OCI-LY7 (cell line): Measurements from ENCODE around the gene HJURP. TPM values are rescaled to one million over a fixed set of nuclear protein-coding genes. Genes with fewer than 3 reads are reported as not detected.

Experiments
- BruUV-seq: library from RNA; stranded (reverse); fragments of 400-500 nt; replicated peaks from 2 replicates; lab custom pipeline; 2021; lab: Mats Ljungman, UMichigan
- CTCF ChIA-PET: fragments of 300-600 bp; sonication (Branson Sonifier 250); formaldehyde crosslinking; loops from one replicate; lab custom pipeline; 2022; ENCODE audit warnings: antibody characterized with exemption; ENCODE audit not compliant: unreplicated experiment; lab: Charles Lee
- POLR2A ChIA-PET: fragments of 300-600 bp; sonication (Branson Sonifier 250); formaldehyde crosslinking; loops from one replicate; lab custom pipeline; 2022; ENCODE audit warnings: antibody characterized with exemption; lab: Charles Lee
- DNase-seq: peaks from one replicate; pipeline ENCODE4 v3.0.0-alpha.2; 2015; ENCODE audit warnings: low spot score
- H2AFZ ChIP-seq: fragments of 200-600 bp; sonication (generic), shearing (Covaris generic); 2 replicates; pipeline ENCODE4 v1.6.1; 2014; ENCODE audit warnings: mild to moderate bottlenecking, antibody characterized with exemption, low read length, moderate library complexity
- H3K27ac ChIP-seq: fragments of 200-600 bp; sonication (generic); 2 replicates; pipeline ENCODE4 v1.5.1; 2014; ENCODE audit warnings: mixed run types, low read depth, mild to moderate bottlenecking, moderate library complexity, low read length, inconsistent platforms; ENCODE audit not compliant: poor library complexity, severe bottlenecking
- H3K36me3 ChIP-seq: fragments of 200-600 bp; sonication (generic); 2 replicates; pipeline ENCODE4 v1.6.1; 2014; ENCODE audit warnings: mild to moderate bottlenecking, antibody characterized with exemption, low read length, moderate library complexity, mixed read lengths; ENCODE audit not compliant: insufficient read depth
- H3K4me1 ChIP-seq: fragments of 200-600 bp; sonication (generic); 2 replicates; pipeline ENCODE4 v1.5.1; 2014; ENCODE audit warnings: mild to moderate bottlenecking, low read length; ENCODE audit not compliant: insufficient read depth, poor library complexity, severe bottlenecking
- H3K4me2 ChIP-seq: fragments of 200-600 bp; sonication (generic); 2 replicates; pipeline ENCODE4 v1.6.1; 2014; ENCODE audit warnings: mild to moderate bottlenecking, low read length
- H3K4me3 ChIP-seq: fragments of 200-600 bp; sonication (generic); 2 replicates; pipeline ENCODE4 v1.5.1; 2014; ENCODE audit warnings: mild to moderate bottlenecking, low read depth, low read length; ENCODE audit not compliant: poor library complexity, severe bottlenecking
- H3K79me2 ChIP-seq: fragments of 200-600 bp; sonication (generic); 2 replicates; pipeline ENCODE4 v1.6.1; 2016; ENCODE audit warnings: low read depth, mild to moderate bottlenecking, low read length, moderate library complexity, mixed read lengths; ENCODE audit not compliant: insufficient read depth
- H3K9me2 ChIP-seq: fragments of 200-600 bp; sonication (generic); 2 replicates; pipeline ENCODE4 v1.6.1; 2016; ENCODE audit warnings: mild to moderate bottlenecking, low read length, mixed read lengths; ENCODE audit not compliant: insufficient read depth
- H3K9me3 ChIP-seq: fragments of 200-600 bp; sonication (generic); 2 replicates; pipeline ENCODE4 v1.6.1; 2014; ENCODE audit warnings: mild to moderate bottlenecking, mixed run types, low read length, mixed read lengths
- H4K20me1 ChIP-seq: fragments of 200-600 bp; sonication (generic); 2 replicates; pipeline ENCODE4 v1.6.1; 2014; ENCODE audit warnings: mild to moderate bottlenecking, antibody characterized with exemption, low read length, moderate library complexity, mixed read lengths; ENCODE audit not compliant: insufficient read depth
- EZH2phosphoT487 ChIP-seq: fragments of 200-600 bp; sonication (generic); IDR thresholded peaks from 2 replicates; pipeline ENCODE4 v1.6.1; 2018; ENCODE audit warnings: low read depth, borderline replicate concordance, mild to moderate bottlenecking, mixed run types, antibody characterized with exemption, low read length, moderate library complexity, mixed read lengths
- intact Hi-C: fragments of 100-400 bp; cut with micrococcal nuclease; formaldehyde crosslinking; loops from one replicate; pipeline ENCODE4 v1.10.0; 2022; ENCODE audit not compliant: unreplicated experiment
- total RNA-seq, 2 experiments: library from RNA; depleted of rRNA in 1 of 2; stranded (reverse); fragments of >200 nt in 1 of 2; shearing (Covaris generic) in 1 of 2; gene quantifications; 2 replicates each; pipeline ENCODE4 v1.2.3, GENCODE V29; 2014 to 2022
- TF ChIP-seq, protein P1 (sequence below): fragments of 200-600 bp; sonication (generic); conservative IDR thresholded peaks from 2 replicates; pipeline ENCODE4 v1.5.1; 2014; ENCODE audit warnings: mild to moderate bottlenecking, antibody characterized with exemption, low read length, moderate library complexity, mixed read lengths

The HJURP gene
- total RNA-seq, 2 experiments from 2014 or later: 94.3 to 122 TPM

DNA sequence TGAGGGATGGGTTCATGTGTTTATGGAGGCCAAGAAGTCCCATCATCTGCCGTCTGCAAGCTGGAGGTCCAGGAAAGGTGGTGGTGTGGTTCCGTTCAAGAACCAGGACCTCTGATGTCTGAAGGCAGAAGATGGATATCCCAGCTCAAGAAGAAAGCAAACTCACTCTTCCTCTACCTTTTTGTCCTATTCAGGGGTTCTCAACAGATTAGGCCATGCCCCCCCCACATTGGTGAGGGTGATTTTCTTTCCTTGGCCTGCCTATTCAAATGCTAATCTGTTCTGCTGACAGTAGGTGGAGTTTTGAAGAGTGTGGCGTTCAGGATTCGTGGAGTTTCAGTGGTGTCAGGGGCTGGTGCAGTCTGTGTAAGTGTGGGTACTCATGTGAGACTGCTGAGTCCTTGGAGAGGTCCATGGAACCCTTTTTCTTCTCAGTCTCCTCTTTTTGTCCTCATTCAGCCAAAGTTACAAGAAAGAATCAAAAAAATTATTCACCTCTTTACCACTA, 8.0 kb upstream of the HJURP start:
- BruUV-seq: no TSS peak
- H3K4me2 ChIP-seq: no peak overlapping the region
- no peaks in the 10 kb centered on the region for H3K4me1 ChIP-seq
- DNase-seq: no peak
- H3K79me2 ChIP-seq: no peaks in the 10 kb centered on the region
- TF ChIP-seq EZH2phosphoT487: no peak
- TF ChIP-seq, protein P1, sequence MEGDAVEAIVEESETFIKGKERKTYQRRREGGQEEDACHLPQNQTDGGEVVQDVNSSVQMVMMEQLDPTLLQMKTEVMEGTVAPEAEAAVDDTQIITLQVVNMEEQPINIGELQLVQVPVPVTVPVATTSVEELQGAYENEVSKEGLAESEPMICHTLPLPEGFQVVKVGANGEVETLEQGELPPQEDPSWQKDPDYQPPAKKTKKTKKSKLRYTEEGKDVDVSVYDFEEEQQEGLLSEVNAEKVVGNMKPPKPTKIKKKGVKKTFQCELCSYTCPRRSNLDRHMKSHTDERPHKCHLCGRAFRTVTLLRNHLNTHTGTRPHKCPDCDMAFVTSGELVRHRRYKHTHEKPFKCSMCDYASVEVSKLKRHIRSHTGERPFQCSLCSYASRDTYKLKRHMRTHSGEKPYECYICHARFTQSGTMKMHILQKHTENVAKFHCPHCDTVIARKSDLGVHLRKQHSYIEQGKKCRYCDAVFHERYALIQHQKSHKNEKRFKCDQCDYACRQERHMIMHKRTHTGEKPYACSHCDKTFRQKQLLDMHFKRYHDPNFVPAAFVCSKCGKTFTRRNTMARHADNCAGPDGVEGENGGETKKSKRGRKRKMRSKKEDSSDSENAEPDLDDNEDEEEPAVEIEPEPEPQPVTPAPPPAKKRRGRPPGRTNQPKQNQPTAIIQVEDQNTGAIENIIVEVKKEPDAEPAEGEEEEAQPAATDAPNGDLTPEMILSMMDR: no peak
- no peak overlapping the region for H3K4me3 ChIP-seq
- intact Hi-C loops: no loop called here
- no peak overlapping the region for H3K27ac ChIP-seq
- no peaks in the 10 kb centered on the region for H3K36me3 ChIP-seq
- H2AFZ ChIP-seq: no peak overlapping the region
- H3K9me2 ChIP-seq: no peaks in the 10 kb centered on the region
- H3K9me3 ChIP-seq: no peaks in the 10 kb centered on the region
- ChIA-PET CTCF (no interaction called here), POLR2A (no interaction called here)
- no peaks in the 10 kb centered on the region for H4K20me1 ChIP-seq

DNA sequence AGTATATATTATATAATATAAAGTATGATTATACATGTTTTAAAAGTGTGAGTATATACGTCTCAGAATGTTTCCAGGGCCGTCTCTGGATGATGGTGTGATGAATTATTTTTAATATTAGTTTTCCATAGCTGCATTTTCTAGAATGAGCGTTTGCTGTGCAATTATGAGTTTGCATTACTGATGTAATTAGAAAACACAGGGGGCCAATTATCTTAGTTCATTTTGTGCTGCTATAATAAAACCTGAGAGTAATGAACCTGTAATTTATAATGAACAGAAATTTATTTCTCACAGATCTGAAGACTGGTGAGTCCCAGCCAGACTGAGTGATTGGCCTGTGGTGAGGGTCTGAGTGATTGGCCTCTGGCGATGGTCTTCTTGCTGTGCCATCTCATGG, 4.0 kb upstream of the HJURP start:
- H3K79me2 ChIP-seq: peaks cover 10% of the 10 kb centered on the region
- no TSS peak for BruUV-seq
- H3K4me2 ChIP-seq: no peak overlapping the region
- H3K9me3 ChIP-seq: peaks cover 8% of the 10 kb centered on the region; the same call in 1 of the 2 replicates
- CTCF ChIA-PET: interaction anchor here (0.6 kb wide), 1 partner anchor 38 kb away, joined by 3 read pairs; no protein-coding TSS in a partner anchor
- peaks cover under 1% of the 10 kb centered on the region; the same call in 1 of the 2 replicates for H4K20me1 ChIP-seq
- peaks cover 10% of the 10 kb centered on the region for H3K4me1 ChIP-seq
- H3K9me2 ChIP-seq: no peaks in the 10 kb centered on the region
- intact Hi-C loops: loop anchor here (5.0 kb wide), 1 partner anchor 639 kb away; the partner anchor contains the start of gene ARL4C
- H3K27ac ChIP-seq: no peak overlapping the region
- H2AFZ ChIP-seq: no peak overlapping the region
- POLR2A ChIA-PET: no interaction called here
- no peak for DNase-seq
- peaks cover 10% of the 10 kb centered on the region for H3K36me3 ChIP-seq
- H3K4me3 ChIP-seq: no peak overlapping the region
- no peak for TF ChIP-seq EZH2phosphoT487
- TF ChIP-seq, protein P1: no peak

DNA sequence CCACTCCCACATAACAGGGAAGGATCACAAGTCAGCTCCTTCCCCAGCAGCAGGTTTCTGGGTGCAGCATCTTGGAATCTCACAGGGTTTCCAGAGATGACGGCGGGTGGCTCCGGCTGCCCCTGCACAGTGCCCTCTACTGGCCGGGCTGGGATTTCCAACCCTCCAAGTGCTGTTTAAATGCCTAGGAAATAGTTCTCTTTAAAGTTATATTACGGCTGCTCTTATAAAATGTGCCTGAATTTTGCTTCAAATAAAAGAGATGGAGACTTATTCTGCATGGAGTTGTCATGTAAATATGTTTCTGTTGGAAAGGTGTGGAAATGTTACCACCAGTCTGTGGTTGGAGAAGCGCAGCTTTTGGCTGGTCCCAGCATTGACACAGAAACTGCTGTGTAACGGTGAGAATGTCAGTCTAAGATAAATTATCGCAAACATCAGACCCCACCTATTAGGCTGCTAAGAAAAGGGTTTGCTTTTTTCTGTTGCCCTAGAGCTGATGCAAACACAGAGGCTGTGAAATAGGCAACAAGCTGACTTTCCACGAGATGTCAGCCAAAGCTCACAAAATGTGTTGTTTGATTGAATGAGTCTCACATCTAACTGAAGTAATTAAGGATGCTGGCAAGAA, 3.3 kb upstream of the HJURP start:
- Histone ChIP-seq H3K79me2 (peaks cover 17% of the 10 kb centered on the region), H2AFZ (no peak overlapping the region), H3K4me3 (no peak overlapping the region), H3K9me3 (peaks cover 8% of the 10 kb centered on the region; the same call in 1 of the 2 replicates), H3K4me1 (peaks cover 13% of the 10 kb centered on the region), H3K9me2 (no peaks in the 10 kb centered on the region), H3K27ac (no peak overlapping the region), H4K20me1 (peaks cover 8% of the 10 kb centered on the region), H3K36me3 (peaks cover 17% of the 10 kb centered on the region), H3K4me2 (no peak overlapping the region)
- ChIA-PET POLR2A (interaction anchor here (0.7 to 1.1 kb wide), 2 partner anchors 87 to 345 kb away, joined by 3 read pairs; no protein-coding TSS in a partner anchor), CTCF (no interaction called here)
- intact Hi-C loops: loop anchor here (5.0 kb wide), 1 partner anchor 640 kb away; the partner anchor contains the start of gene ARL4C
- no TSS peak for BruUV-seq
- TF ChIP-seq, protein P1: peak; percentile 96
- TF ChIP-seq EZH2phosphoT487: no peak
- peak; percentile 37 for DNase-seq
